Neuronal stem cell (in vitro differentiated cells): ENCODE measurements around the gene TPSD1.
"Not testable (repeated sequence)": the region's sequence is repeated elsewhere in the genome, so short reads cannot be mapped to it uniquely, and the experiment has no call there.

ENCODE experiments used
- DNase-seq: peaks from one replicate; pipeline ENCODE4 v3.0.0-alpha.2; 2013; ENCODE audit warnings: low spot score
- H2AFZ ChIP-seq: one replicate; pipeline ENCODE4 v1.6.1; 2013; ENCODE audit warnings: mild to moderate bottlenecking, low read length, inconsistent platforms
- H2AK5ac ChIP-seq: 2 replicates; pipeline ENCODE4 v1.6.1; 2013; ENCODE audit warnings: low read depth, mild to moderate bottlenecking, inconsistent platforms, low read length, moderate library complexity, mixed read lengths
- H2BK120ac ChIP-seq: 2 replicates; pipeline ENCODE4 v1.6.1; 2013; ENCODE audit warnings: low read depth, mild to moderate bottlenecking, inconsistent platforms, low read length, moderate library complexity, mixed read lengths
- H2BK12ac ChIP-seq: one replicate; pipeline ENCODE4 v1.6.1; 2013; ENCODE audit warnings: low read length, inconsistent platforms
- H2BK15ac ChIP-seq: 2 replicates; pipeline ENCODE4 v1.6.1; 2013; ENCODE audit warnings: mild to moderate bottlenecking, low read length, inconsistent platforms, mixed read lengths
- H2BK5ac ChIP-seq: one replicate; pipeline ENCODE4 v1.6.1; 2013; ENCODE audit warnings: inconsistent platforms, mild to moderate bottlenecking, low read length, moderate library complexity
- H3K14ac ChIP-seq: one replicate; pipeline ENCODE4 v1.6.1; 2013; ENCODE audit warnings: low read length, inconsistent platforms
- H3K18ac ChIP-seq: 2 replicates; pipeline ENCODE4 v1.6.1; 2013; ENCODE audit warnings: low read length, inconsistent platforms
- H3K23ac ChIP-seq: 2 replicates; pipeline ENCODE4 v1.6.1; 2013; ENCODE audit warnings: low read depth, mild to moderate bottlenecking, mixed read lengths, low read length, inconsistent platforms; ENCODE audit not compliant: poor library complexity
- H3K27ac ChIP-seq: replicated peaks from 3 replicates; pipeline ENCODE4 v1.5.1; 2013; ENCODE audit warnings: low read length, inconsistent platforms
- H3K27me3 ChIP-seq, 3 experiments: 2 replicates each; pipeline ENCODE4 v1.6.1; 2013; ENCODE audit warnings: low read length in 3 of 3, mild to moderate bottlenecking in 2 of 3, inconsistent platforms in 1 of 3, low read depth in 1 of 3, mixed read lengths in 1 of 3, moderate library complexity in 1 of 3; ENCODE audit not compliant: control insufficient read depth in 3 of 3, insufficient read depth in 3 of 3
- H3K36me3 ChIP-seq, 2 donors: replicated peaks in 1 of 2; 2 replicates each; pipeline ENCODE4 v1.6.1; 2013; ENCODE audit warnings: low read length in 2 of 2; ENCODE audit not compliant: control insufficient read depth in 2 of 2, insufficient read depth in 2 of 2
- H3K4ac ChIP-seq: 2 replicates; pipeline ENCODE4 v1.6.1; 2013; ENCODE audit warnings: inconsistent platforms, mild to moderate bottlenecking, low read length, moderate library complexity
- H3K4me1 ChIP-seq, 2 donors: 1 replicate in 1 of 2; 2 replicates in 1 of 2; pipeline ENCODE4 v1.6.1; 2013; ENCODE audit warnings: low read length in 2 of 2, low read depth in 1 of 2; ENCODE audit not compliant: control insufficient read depth in 2 of 2, insufficient read depth in 1 of 2
- H3K4me2 ChIP-seq: one replicate; pipeline ENCODE4 v1.6.1; 2013; ENCODE audit warnings: mild to moderate bottlenecking, low read length, inconsistent platforms; ENCODE audit not compliant: insufficient read depth, poor library complexity, severe bottlenecking
- H3K4me3 ChIP-seq, 2 donors: 2 replicates each; pipeline ENCODE4 v1.5.1; 2013; ENCODE audit warnings: low read length in 2 of 2, mild to moderate bottlenecking in 2 of 2, inconsistent platforms in 1 of 2, moderate library complexity in 1 of 2
- H3K79me1 ChIP-seq: one replicate; pipeline ENCODE4 v1.6.1; 2013; ENCODE audit warnings: low read depth, mild to moderate bottlenecking, inconsistent platforms, low read length, moderate library complexity
- H3K9ac ChIP-seq: one replicate; pipeline ENCODE4 v1.6.1; 2013; ENCODE audit warnings: mild to moderate bottlenecking, low read depth, low read length, inconsistent platforms; ENCODE audit not compliant: poor library complexity
- H3K9me3 ChIP-seq, 2 donors: replicated peaks in 1 of 2; 2 replicates each; pipeline versions ENCODE3 to v1.6.1; 2013; ENCODE audit warnings: low read length in 2 of 2, mild to moderate bottlenecking in 2 of 2, inconsistent platforms in 1 of 2, low read depth in 1 of 2, mixed read lengths in 1 of 2, moderate library complexity in 1 of 2; ENCODE audit not compliant: control insufficient read depth in 2 of 2, insufficient read depth in 1 of 2
- H4K8ac ChIP-seq: one replicate; pipeline ENCODE4 v1.6.1; 2013; ENCODE audit warnings: low read depth, mild to moderate bottlenecking, inconsistent platforms, low read length, moderate library complexity
- H4K91ac ChIP-seq: one replicate; pipeline ENCODE4 v1.6.1; 2013; ENCODE audit warnings: low read length, low read depth, mild to moderate bottlenecking, inconsistent platforms; ENCODE audit not compliant: poor library complexity
- WGBS, 2 donors: extraction: QIAGEN DNeasy Blood & Tissue Kit; methylation state at CpG; one replicate each; pipeline ENCODE4 v1.1.7; 2013; ENCODE audit warnings: missing lambda C conversion rate in 2 of 2, mixed read lengths in 1 of 2; ENCODE audit not compliant: insufficient read length in 2 of 2, insufficient replicate concordance in 1 of 2; ENCODE audit errors: extremely low coverage in 2 of 2; 5-methylcytosine and 5-hydroxymethylcytosine counted together

Gene TPSD1

GRCh38 chr16:1293921-1294656 lies 38.2 kb downstream of the TPSD1 start:
- Histone ChIP-seq H3K23ac (no peak overlapping the region), H2AFZ (peak overlapping the region; percentile 19), H2BK12ac (no peak overlapping the region), H2BK120ac (no peak overlapping the region), H2AK5ac (no peak overlapping the region), H3K18ac (no peak overlapping the region), H4K8ac (no peak overlapping the region), H3K9ac (no peak overlapping the region), H3K36me3 (no peaks in the 10 kb centered on the region), H3K9me3 (no peaks in the 10 kb centered on the region), H3K27ac (no peak overlapping the region), H3K79me1 (no peaks in the 10 kb centered on the region), H3K4ac (no peak overlapping the region), H4K91ac (no peak overlapping the region), H3K27me3 (peaks cover 0 to 52% (median 11%) of the 10 kb centered on the region in 3 experiments), H2BK15ac (no peak overlapping the region), H3K4me2 (no peak overlapping the region), H3K14ac (no peak overlapping the region), H2BK5ac (no peak overlapping the region), H3K4me3 (no peak overlapping the region), H3K4me1 (peaks cover 7 to 13% of the 10 kb centered on the region in 2 donors)
- no CpG with 5 or more reads among the region's 11 CpGs for WGBS, 2 donors
- DNase-seq, result no peak

- Histone ChIP-seq H3K79me1 (no peaks in the 10 kb centered on the region), H3K4me3 (no peak overlapping the region), H2AFZ (no peak overlapping the region), H4K8ac (no peak overlapping the region), H2BK12ac (no peak overlapping the region), H3K4me1 (peaks cover under 1 to 3% of the 10 kb centered on the region in 2 donors), H2BK5ac (no peak overlapping the region), H3K27ac (no peak overlapping the region), H3K9ac (no peak overlapping the region), H3K23ac (no peak overlapping the region), H3K18ac (no peak overlapping the region), H3K14ac (no peak overlapping the region), H3K4me2 (no peak overlapping the region), H2AK5ac (no peak overlapping the region), H2BK120ac (no peak overlapping the region), H3K36me3 (no peaks in the 10 kb centered on the region), H3K4ac (no peak overlapping the region), H3K27me3 (peaks cover 0 to 50% (median 0%) of the 10 kb centered on the region in 3 experiments), H2BK15ac (no peak overlapping the region), H4K91ac (no peak overlapping the region), H3K9me3 (no peaks in the 10 kb centered on the region)
- no peak for DNase-seq
- no CpG with 5 or more reads among the region's 5 CpGs for WGBS, 2 donors
Observed at GRCh38 chr16:1295465-1295864, 39.6 kb downstream of the TPSD1 start.

GRCh38 chr16:1296688-1297017 lies 40.8 kb downstream of the TPSD1 start:
- DNase-seq, H2AFZ ChIP-seq, H3K27ac ChIP-seq, H3K9ac ChIP-seq, H3K36me3 ChIP-seq, H3K4me1 ChIP-seq, H3K4me3 ChIP-seq, H4K91ac ChIP-seq, H2BK12ac ChIP-seq, H3K9me3 ChIP-seq, H2AK5ac ChIP-seq, H3K79me1 ChIP-seq, H3K4ac ChIP-seq, H3K18ac ChIP-seq, H3K14ac ChIP-seq, H3K23ac ChIP-seq, H2BK5ac ChIP-seq, H2BK15ac ChIP-seq, H3K4me2 ChIP-seq, H2BK120ac ChIP-seq, H4K8ac ChIP-seq: not testable (repeated sequence)
- H3K27me3 ChIP-seq, result peaks cover 0 to 46% (median 0%) of the 10 kb centered on the region in 3 experiments
- no CpG with 5 or more reads among the region's 8 CpGs for WGBS, 2 donors

GRCh38 chr16:1297018-1297696 lies 41.3 kb downstream of the TPSD1 start:
- no peak overlapping the region for H3K27ac ChIP-seq
- WGBS, 2 donors, result no CpG with 5 or more reads among the region's 6 CpGs

More at GRCh38 chr16:1297018-1297696, 41.3 kb downstream of the TPSD1 start:
- H2BK12ac ChIP-seq, result no peak overlapping the region
- no peak overlapping the region for H3K4ac ChIP-seq
- H3K4me3 ChIP-seq, result no peak overlapping the region
- H3K4me1 ChIP-seq, result peaks cover 4 to 5% of the 10 kb centered on the region in 2 donors
- H3K18ac ChIP-seq, result no peak overlapping the region
- no peak overlapping the region for H3K4me2 ChIP-seq
- H2AFZ ChIP-seq, result no peak overlapping the region
- no peak overlapping the region for H4K8ac ChIP-seq
- H3K9ac ChIP-seq, result no peak overlapping the region
- H3K9me3 ChIP-seq, result no peaks in the 10 kb centered on the region
- H2BK15ac ChIP-seq, result no peak overlapping the region
- no peaks in the 10 kb centered on the region for H3K36me3 ChIP-seq
- DNase-seq, result no peak
- no peak overlapping the region for H3K23ac ChIP-seq
- H3K79me1 ChIP-seq, result no peaks in the 10 kb centered on the region
- no peak overlapping the region for H4K91ac ChIP-seq
- no peak overlapping the region for H2AK5ac ChIP-seq
- no peak overlapping the region for H2BK120ac ChIP-seq
- no peak overlapping the region for H2BK5ac ChIP-seq
- no peak overlapping the region for H3K14ac ChIP-seq
- peaks cover 0 to 44% (median 0%) of the 10 kb centered on the region in 3 experiments for H3K27me3 ChIP-seq
